Astrocyte (in vitro differentiated cells and primary cell): Measurements from ENCODE around the gene CTNNB1.

Experiments
- EZH2 ChIP-seq: IDR thresholded peaks from 2 replicates; pipeline ENCODE4 v1.6.1; 2012; ENCODE audit warnings: mild to moderate bottlenecking, low read length, inconsistent platforms; ENCODE audit not compliant: insufficient read depth
- TF ChIP-seq, protein P1 (sequence below): IDR thresholded peaks from 2 replicates; pipeline ENCODE4 v1.5.1; 2011; ENCODE audit warnings: low read depth, mild to moderate bottlenecking, inconsistent platforms, low read length, moderate library complexity; ENCODE audit not compliant: insufficient read depth

DNA sequence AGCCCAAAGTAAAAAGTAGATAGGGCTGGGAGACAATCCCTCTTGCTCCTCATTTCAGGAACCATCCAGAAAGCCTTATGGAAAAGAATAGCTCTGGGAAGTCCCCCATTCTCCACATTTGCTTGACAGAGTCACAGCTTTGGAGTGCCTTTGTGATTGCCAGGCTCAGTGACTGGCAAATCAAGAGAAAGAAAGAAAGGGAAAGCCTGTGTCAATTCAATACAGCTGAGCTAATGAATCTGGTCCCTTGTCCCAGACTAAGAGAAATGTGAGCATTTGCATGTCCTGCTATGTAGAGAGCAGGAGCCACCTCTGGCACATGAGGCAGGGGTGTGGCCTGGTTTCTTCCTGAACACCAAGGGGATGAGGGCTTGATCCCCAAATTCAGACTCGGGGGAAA is 14.9 kb upstream of the CTNNB1 start:
- TF ChIP-seq, protein P1, sequence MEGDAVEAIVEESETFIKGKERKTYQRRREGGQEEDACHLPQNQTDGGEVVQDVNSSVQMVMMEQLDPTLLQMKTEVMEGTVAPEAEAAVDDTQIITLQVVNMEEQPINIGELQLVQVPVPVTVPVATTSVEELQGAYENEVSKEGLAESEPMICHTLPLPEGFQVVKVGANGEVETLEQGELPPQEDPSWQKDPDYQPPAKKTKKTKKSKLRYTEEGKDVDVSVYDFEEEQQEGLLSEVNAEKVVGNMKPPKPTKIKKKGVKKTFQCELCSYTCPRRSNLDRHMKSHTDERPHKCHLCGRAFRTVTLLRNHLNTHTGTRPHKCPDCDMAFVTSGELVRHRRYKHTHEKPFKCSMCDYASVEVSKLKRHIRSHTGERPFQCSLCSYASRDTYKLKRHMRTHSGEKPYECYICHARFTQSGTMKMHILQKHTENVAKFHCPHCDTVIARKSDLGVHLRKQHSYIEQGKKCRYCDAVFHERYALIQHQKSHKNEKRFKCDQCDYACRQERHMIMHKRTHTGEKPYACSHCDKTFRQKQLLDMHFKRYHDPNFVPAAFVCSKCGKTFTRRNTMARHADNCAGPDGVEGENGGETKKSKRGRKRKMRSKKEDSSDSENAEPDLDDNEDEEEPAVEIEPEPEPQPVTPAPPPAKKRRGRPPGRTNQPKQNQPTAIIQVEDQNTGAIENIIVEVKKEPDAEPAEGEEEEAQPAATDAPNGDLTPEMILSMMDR: no peak
- TF ChIP-seq EZH2: no peak
